Neural progenitor cell (in vitro differentiated cells): ENCODE results near the gene UROS.

ENCODE experiments used
- CTCF ChIP-seq: fragments of 200-600 bp; sonication (generic); IDR thresholded peaks from 2 replicates; pipeline ENCODE4 v1.5.1; 2017; ENCODE audit warnings: antibody characterized with exemption, mild to moderate bottlenecking
- EZH2 ChIP-seq: fragments of 200-600 bp; sonication (generic); IDR thresholded peaks from 2 replicates; pipeline ENCODE4 v1.6.1; 2017; ENCODE audit warnings: antibody characterized with exemption, mild to moderate bottlenecking, moderate library complexity
- EZH2phosphoT487 ChIP-seq: fragments of 200-600 bp; sonication (generic); IDR thresholded peaks from 2 replicates; pipeline ENCODE4 v1.6.1; 2017; ENCODE audit warnings: antibody characterized with exemption

- TF ChIP-seq CTCF (no peak), EZH2 (no peak), EZH2phosphoT487 (no peak)
These were observed 56.5 kb downstream of the UROS start for GRCh38 chr10:125766511-125766910.
